ENCODE measurements around the gene RAD52. TPM values are rescaled to one million over a fixed set of nuclear protein-coding genes. Genes with fewer than 3 reads are reported as not detected.

Gene RAD52
- total and polyA plus RNA-seq, 2 donors from 2014 or later: 6.4 to 17.1 TPM

- H3K9me3 ChIP-seq (ENCODE audit: control insufficient read depth in 2 of 3, insufficient read depth in 1 of 3, low read length in 3 of 3): no peaks in the 10 kb centered on the region
- no peak overlapping the region for H3K27ac ChIP-seq (ENCODE audit: low read depth in 2 of 2, low read length in 2 of 2)
- no peak for DNase-seq
- intact Hi-C loops (cut with DNase I): no loop called here
- peaks cover 4 to 67% (median 41%) of the 10 kb centered on the region in 3 donors for H3K36me3 ChIP-seq (ENCODE audit: control insufficient read depth in 2 of 3, insufficient read depth in 3 of 3, low read length in 3 of 3)
- TF ChIP-seq, protein P1, sequence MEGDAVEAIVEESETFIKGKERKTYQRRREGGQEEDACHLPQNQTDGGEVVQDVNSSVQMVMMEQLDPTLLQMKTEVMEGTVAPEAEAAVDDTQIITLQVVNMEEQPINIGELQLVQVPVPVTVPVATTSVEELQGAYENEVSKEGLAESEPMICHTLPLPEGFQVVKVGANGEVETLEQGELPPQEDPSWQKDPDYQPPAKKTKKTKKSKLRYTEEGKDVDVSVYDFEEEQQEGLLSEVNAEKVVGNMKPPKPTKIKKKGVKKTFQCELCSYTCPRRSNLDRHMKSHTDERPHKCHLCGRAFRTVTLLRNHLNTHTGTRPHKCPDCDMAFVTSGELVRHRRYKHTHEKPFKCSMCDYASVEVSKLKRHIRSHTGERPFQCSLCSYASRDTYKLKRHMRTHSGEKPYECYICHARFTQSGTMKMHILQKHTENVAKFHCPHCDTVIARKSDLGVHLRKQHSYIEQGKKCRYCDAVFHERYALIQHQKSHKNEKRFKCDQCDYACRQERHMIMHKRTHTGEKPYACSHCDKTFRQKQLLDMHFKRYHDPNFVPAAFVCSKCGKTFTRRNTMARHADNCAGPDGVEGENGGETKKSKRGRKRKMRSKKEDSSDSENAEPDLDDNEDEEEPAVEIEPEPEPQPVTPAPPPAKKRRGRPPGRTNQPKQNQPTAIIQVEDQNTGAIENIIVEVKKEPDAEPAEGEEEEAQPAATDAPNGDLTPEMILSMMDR (IDR thresholded peaks at IDR 0.05; ENCODE audit: borderline replicate concordance, extremely low read depth, insufficient read depth): no peak
- H3K4me3 ChIP-seq (ENCODE audit: low read length in 3 of 3): no peak overlapping the region
- no peaks in the 10 kb centered on the region for H3K27me3 ChIP-seq (ENCODE audit: control insufficient read depth, insufficient read depth, low read length)
- FAIRE-seq: no peak
- H3K4me1 ChIP-seq (ENCODE audit: control insufficient read depth in 2 of 3, insufficient read depth in 2 of 3, low read depth in 1 of 3, low read length in 3 of 3): no peaks in the 10 kb centered on the region
- H3K9ac ChIP-seq (ENCODE audit: low read length in 3 of 3): no peak overlapping the region
Measured at GRCh38 chr12:880656-881055, 68.8 kb downstream of the RAD52 start.

GRCh38 chr12:879641-880040, 69.9 kb downstream of the RAD52 start:
- H3K9ac ChIP-seq (ENCODE audit: low read length in 3 of 3): no peak overlapping the region
- no peaks in the 10 kb centered on the region for H3K9me3 ChIP-seq (ENCODE audit: control insufficient read depth in 2 of 3, insufficient read depth in 1 of 3, low read length in 3 of 3)
- no peak for FAIRE-seq
- DNase-seq: no peak
- H3K36me3 ChIP-seq (ENCODE audit: control insufficient read depth in 2 of 3, insufficient read depth in 3 of 3, low read length in 3 of 3): peaks cover 4 to 57% (median 31%) of the 10 kb centered on the region in 3 donors
- H3K4me1 ChIP-seq (ENCODE audit: control insufficient read depth in 2 of 3, insufficient read depth in 2 of 3, low read depth in 1 of 3, low read length in 3 of 3): no peaks in the 10 kb centered on the region
- H3K4me3 ChIP-seq (ENCODE audit: low read length in 3 of 3): no peak overlapping the region
- no peaks in the 10 kb centered on the region for H3K27me3 ChIP-seq (ENCODE audit: control insufficient read depth, insufficient read depth, low read length)
- TF ChIP-seq, protein P1 (IDR thresholded peaks at IDR 0.05; ENCODE audit: borderline replicate concordance, extremely low read depth, insufficient read depth): no peak
- intact Hi-C loops (cut with DNase I): no loop called here
- no peak overlapping the region for H3K27ac ChIP-seq (ENCODE audit: low read depth in 2 of 2, low read length in 2 of 2)

DNA sequence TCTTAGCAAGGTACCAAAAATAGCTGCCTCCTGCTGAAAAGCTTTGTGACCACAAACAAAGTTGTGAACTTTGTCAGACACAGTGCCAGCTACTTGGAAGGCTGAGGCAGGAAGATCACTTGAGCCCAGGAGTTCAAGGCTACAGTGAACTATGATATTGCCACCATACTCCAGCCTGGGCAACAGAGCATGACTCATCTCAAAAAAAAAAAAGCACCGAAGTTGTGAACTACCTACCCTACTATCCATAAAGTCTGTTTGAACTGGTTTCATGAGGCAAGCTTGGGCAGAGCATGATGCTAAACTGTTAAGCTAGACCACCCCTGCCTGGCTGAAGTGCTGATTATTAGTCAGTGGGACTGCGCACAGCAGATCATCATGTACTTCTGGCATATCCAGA, 75.5 kb downstream of the RAD52 start:
- TF ChIP-seq, protein P1 (IDR thresholded peaks at IDR 0.05; ENCODE audit: borderline replicate concordance, extremely low read depth, insufficient read depth): no peak
- Histone ChIP-seq H3K4me1 (ENCODE audit: control insufficient read depth in 2 of 3, insufficient read depth in 2 of 3, low read depth in 1 of 3, low read length in 3 of 3) (peaks cover 0 to 2% (median 0%) of the 10 kb centered on the region in 3 donors), H3K9me3 (ENCODE audit: control insufficient read depth in 2 of 3, insufficient read depth in 1 of 3, low read length in 3 of 3) (no peaks in the 10 kb centered on the region), H3K4me3 (ENCODE audit: low read length in 3 of 3) (no peak overlapping the region), H3K27ac (ENCODE audit: low read depth in 2 of 2, low read length in 2 of 2) (no peak overlapping the region), H3K27me3 (ENCODE audit: control insufficient read depth, insufficient read depth, low read length) (no peaks in the 10 kb centered on the region), H3K36me3 (ENCODE audit: control insufficient read depth in 2 of 3, insufficient read depth in 3 of 3, low read length in 3 of 3) (peaks cover 0 to 21% (median 16%) of the 10 kb centered on the region in 3 donors), H3K9ac (ENCODE audit: low read length in 3 of 3) (no peak overlapping the region)
- DNase-seq (no peak), FAIRE-seq (no peak)
- intact Hi-C loops (cut with DNase I): no loop called here

- Histone ChIP-seq H3K4me1 (ENCODE audit: control insufficient read depth in 2 of 3, insufficient read depth in 2 of 3, low read depth in 1 of 3, low read length in 3 of 3) (peaks cover 0 to 2% (median 0%) of the 10 kb centered on the region in 3 donors), H3K27me3 (ENCODE audit: control insufficient read depth, insufficient read depth, low read length) (no peaks in the 10 kb centered on the region), H3K9me3 (ENCODE audit: control insufficient read depth in 2 of 3, insufficient read depth in 1 of 3, low read length in 3 of 3) (no peaks in the 10 kb centered on the region), H3K9ac (ENCODE audit: low read length in 3 of 3) (no peak overlapping the region), H3K36me3 (ENCODE audit: control insufficient read depth in 2 of 3, insufficient read depth in 3 of 3, low read length in 3 of 3) (peaks cover 0 to 28% (median 23%) of the 10 kb centered on the region in 3 donors), H3K4me3 (ENCODE audit: low read length in 3 of 3) (no peak overlapping the region), H3K27ac (ENCODE audit: low read depth in 2 of 2, low read length in 2 of 2) (no peak overlapping the region)
- intact Hi-C loops (cut with DNase I): no loop called here
- no peak for DNase-seq
- TF ChIP-seq, protein P1 (IDR thresholded peaks at IDR 0.05; ENCODE audit: borderline replicate concordance, extremely low read depth, insufficient read depth): no peak
- no peak for FAIRE-seq
Measured at GRCh38 chr12:870378-870777, 79.1 kb downstream of the RAD52 start.

Measured in kidney (tissue), 14 donors.